Measurements from ENCODE around the gene IQSEC1. TPM values are rescaled to one million over a fixed set of nuclear protein-coding genes. Genes with fewer than 3 reads are reported as not detected.

The IQSEC1 gene
- total RNA-seq, 3 donors from 2014 or later, result 26.9 to 45.4 (median 26.9) TPM

- H3K4me1 ChIP-seq, result no peaks in the 10 kb centered on the region
- intact Hi-C loops (cut with DNase I; ENCODE audit: low total_unique reads), result no loop called here
- no peak overlapping the region for H3K27ac ChIP-seq
- H3K27me3 ChIP-seq, result peaks cover 0 to 4% of the 10 kb centered on the region in 2 donors
- TF ChIP-seq CTCF (IDR thresholded peaks at IDR 0.05), result no peak
- TF ChIP-seq POLR2AphosphoS5 (IDR thresholded peaks at IDR 0.05), result no peak
- TF ChIP-seq POLR2A (IDR thresholded peaks at IDR 0.05), result no peak
- H3K4me3 ChIP-seq, result peak overlapping the region; percentile 6 to 59 (median 42)
- no peak for DNase-seq (ENCODE audit: low spot score in 2 of 2)
- H3K36me3 ChIP-seq, result no peaks in the 10 kb centered on the region
- H3K9me3 ChIP-seq, result no peaks in the 10 kb centered on the region
Measured at GRCh38 chr3:12875857-12876836, 197.1 kb downstream of the IQSEC1 start.

- intact Hi-C loops (cut with DNase I; ENCODE audit: low total_unique reads), result no loop called here
Measured at GRCh38 chr3:12871404-12871983, 201.7 kb downstream of the IQSEC1 start.

DNA sequence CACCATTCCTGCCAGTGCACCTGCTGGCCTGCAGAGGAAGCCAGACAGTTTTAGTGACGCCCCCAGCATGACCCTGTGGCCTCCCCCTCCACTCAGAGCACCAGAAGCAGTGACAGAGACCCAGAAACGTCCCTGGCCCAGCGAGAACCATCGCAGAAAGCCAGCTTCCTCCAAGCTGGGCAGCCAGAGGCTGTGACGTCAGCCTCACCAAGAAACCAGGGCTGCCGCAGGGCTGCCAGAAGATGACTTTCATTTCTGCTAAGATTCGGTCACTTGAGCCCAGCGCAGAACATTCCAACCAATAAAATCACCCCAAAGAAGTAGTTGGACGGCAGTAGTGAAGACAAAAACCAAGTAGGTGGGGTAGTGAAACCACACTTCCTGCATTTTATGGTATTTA, 202.3 kb downstream of the IQSEC1 start:
- Histone ChIP-seq H3K4me1 (peaks cover 0 to 4% of the 10 kb centered on the region in 2 donors), H3K36me3 (no peaks in the 10 kb centered on the region), H3K4me3 (no peak overlapping the region), H3K9me3 (no peaks in the 10 kb centered on the region), H3K27ac (no peak overlapping the region), H3K27me3 (peaks cover 0 to 4% of the 10 kb centered on the region in 2 donors)
- intact Hi-C loops (cut with DNase I; ENCODE audit: low total_unique reads), result no loop called here
- DNase-seq (ENCODE audit: low spot score in 2 of 2), result no peak
- no peak for TF ChIP-seq POLR2A (IDR thresholded peaks at IDR 0.05)
- no peak for TF ChIP-seq CTCF (IDR thresholded peaks at IDR 0.05)
- TF ChIP-seq POLR2AphosphoS5 (IDR thresholded peaks at IDR 0.05), result no peak

More at GRCh38 chr3:12871404-12871983, 201.7 kb downstream of the IQSEC1 start:
- no peak for DNase-seq (ENCODE audit: low spot score in 2 of 2)
- no peaks in the 10 kb centered on the region for H3K36me3 ChIP-seq
- peaks cover 0 to 4% of the 10 kb centered on the region in 2 donors for H3K27me3 ChIP-seq
- peaks cover 0 to 4% of the 10 kb centered on the region in 2 donors for H3K4me1 ChIP-seq
- no peak overlapping the region for H3K4me3 ChIP-seq
- H3K9me3 ChIP-seq, result no peaks in the 10 kb centered on the region
- no peak for TF ChIP-seq POLR2AphosphoS5 (IDR thresholded peaks at IDR 0.05)
- H3K27ac ChIP-seq, result no peak overlapping the region

DNA sequence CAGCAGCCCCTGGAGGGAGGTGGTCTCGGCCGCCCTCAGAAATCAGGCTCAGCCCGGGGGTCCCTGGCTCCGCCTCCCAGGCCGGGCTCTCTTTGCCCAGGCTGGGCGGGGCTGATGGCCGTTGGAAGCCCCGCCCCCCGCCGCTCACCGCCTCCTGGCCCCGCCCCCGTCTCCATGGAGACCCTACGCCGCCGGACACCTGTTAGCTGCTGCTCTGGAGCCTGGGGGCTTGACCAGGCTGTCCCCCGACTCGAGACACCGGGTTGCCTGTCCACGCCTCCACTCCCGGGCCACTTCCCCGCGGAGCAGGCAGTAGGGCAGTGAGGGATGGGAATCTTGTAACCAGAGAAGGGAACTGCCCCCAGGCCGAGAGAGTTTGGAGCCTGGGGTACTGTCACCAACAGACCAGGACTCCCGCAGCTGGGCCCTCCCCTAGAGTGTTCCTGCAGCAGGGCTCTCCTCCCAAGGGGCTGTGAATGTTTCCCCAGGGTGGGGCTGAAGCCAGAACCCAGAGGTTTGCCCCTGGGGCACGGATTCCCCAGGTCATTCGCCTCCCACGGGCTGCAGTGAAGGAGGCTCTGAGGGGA, 204.1 kb downstream of the IQSEC1 start:
- TF ChIP-seq CTCF (IDR thresholded peaks at IDR 0.05) (no peak), POLR2AphosphoS5 (IDR thresholded peaks at IDR 0.05) (no peak), POLR2A (IDR thresholded peaks at IDR 0.05) (no peak)
- DNase-seq (ENCODE audit: low spot score in 2 of 2), result no peak
- peak overlapping the region in 1 of 3 donors; percentile 35 for H3K4me3 ChIP-seq

DNA sequence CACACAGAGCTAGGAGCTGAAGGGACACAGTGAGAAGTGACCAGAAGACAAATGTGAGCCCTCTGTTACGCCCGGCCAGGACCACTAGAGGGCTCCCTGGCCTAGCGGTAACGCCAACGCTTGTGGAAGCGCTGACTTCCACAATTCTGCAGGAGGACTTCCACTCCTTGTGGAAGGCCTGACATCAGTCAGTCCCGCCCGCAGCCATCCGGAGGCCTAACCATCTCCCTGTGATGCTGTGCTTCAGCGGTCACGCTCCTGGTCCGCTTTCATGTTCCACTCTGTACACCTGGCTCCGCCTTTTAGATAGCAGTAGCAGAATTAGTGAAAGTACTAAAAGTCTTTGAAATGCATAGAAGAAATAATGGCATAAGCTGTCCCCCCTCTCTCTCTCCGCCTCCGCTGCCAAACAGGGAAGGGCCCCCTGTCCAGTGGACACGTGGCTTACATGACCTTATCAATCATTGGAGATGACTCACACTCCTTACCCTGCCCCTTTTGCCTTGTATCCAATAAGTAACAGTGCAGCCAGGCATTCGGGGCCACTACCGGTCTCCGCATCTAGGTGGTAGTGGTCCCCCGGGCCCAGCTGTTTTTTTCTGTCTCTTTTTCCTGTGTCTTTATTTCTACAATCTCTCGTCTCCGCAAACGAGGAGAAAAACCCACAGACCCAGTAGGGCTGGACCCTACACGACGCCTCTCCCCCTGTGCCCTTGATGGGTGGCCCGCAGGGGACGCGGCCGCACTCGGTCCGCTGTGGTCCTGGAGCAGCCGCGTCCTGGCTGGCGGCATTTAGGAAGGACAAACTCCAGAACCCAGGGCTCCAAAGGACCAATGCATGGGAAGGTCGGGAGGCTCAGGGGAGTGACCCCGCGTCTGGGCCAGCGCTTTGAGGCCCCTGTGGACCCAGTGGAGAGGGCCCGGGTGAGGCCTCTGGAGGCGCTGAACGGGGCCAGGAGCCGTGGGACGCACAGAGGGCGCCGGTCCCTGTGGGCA, 204.9 kb downstream of the IQSEC1 start:
- TF ChIP-seq CTCF (IDR thresholded peaks at IDR 0.05) (peak; percentile 40 to 91 (median 89)), POLR2AphosphoS5 (IDR thresholded peaks at IDR 0.05) (peak in 2 of 3 donors; percentile 6 to 23), POLR2A (IDR thresholded peaks at IDR 0.05) (no peak)
- Histone ChIP-seq H3K27ac (no peak overlapping the region), H3K4me3 (peak overlapping the region in 1 of 3 donors; percentile 35), H3K27me3 (no peaks in the 10 kb centered on the region), H3K36me3 (no peaks in the 10 kb centered on the region), H3K4me1 (peaks cover 0 to 4% of the 10 kb centered on the region in 2 donors), H3K9me3 (peaks cover 5 to 6% of the 10 kb centered on the region in 2 donors)
- peak; percentile 67 to 82 for DNase-seq (ENCODE audit: low spot score in 2 of 2)
- intact Hi-C loops (cut with DNase I; ENCODE audit: low total_unique reads), result no loop called here

More for the DNA sequence above, 204.1 kb downstream of the IQSEC1 start:
- Histone ChIP-seq H3K9me3 (peaks cover 5 to 6% of the 10 kb centered on the region in 2 donors), H3K27ac (no peak overlapping the region), H3K36me3 (no peaks in the 10 kb centered on the region), H3K27me3 (no peaks in the 10 kb centered on the region), H3K4me1 (peaks cover 0 to 4% of the 10 kb centered on the region in 2 donors)
- intact Hi-C loops (cut with DNase I; ENCODE audit: low total_unique reads), result no loop called here

All from breast epithelium (tissue), 4 donors.